OCI-LY7 (cell line): ENCODE results near the gene AGTRAP. TPM values are rescaled to one million over a fixed set of nuclear protein-coding genes. Genes with fewer than 3 reads are reported as not detected.

Source experiments
- BruUV-seq: library from RNA; stranded (reverse); fragments of 400-500 nt; replicated peaks from 2 replicates; lab custom pipeline; 2021; lab: Mats Ljungman, UMichigan
- CTCF ChIA-PET: fragments of 300-600 bp; sonication (Branson Sonifier 250); formaldehyde crosslinking; loops from one replicate; lab custom pipeline; 2022; ENCODE audit warnings: antibody characterized with exemption; ENCODE audit not compliant: unreplicated experiment; lab: Charles Lee
- POLR2A ChIA-PET: fragments of 300-600 bp; sonication (Branson Sonifier 250); formaldehyde crosslinking; loops from one replicate; lab custom pipeline; 2022; ENCODE audit warnings: antibody characterized with exemption; lab: Charles Lee
- DNase-seq: peaks from one replicate; pipeline ENCODE4 v3.0.0-alpha.2; 2015; ENCODE audit warnings: low spot score
- H2AFZ ChIP-seq: fragments of 200-600 bp; sonication (generic), shearing (Covaris generic); 2 replicates; pipeline ENCODE4 v1.6.1; 2014; ENCODE audit warnings: mild to moderate bottlenecking, antibody characterized with exemption, low read length, moderate library complexity
- H3K27ac ChIP-seq: fragments of 200-600 bp; sonication (generic); 2 replicates; pipeline ENCODE4 v1.5.1; 2014; ENCODE audit warnings: mixed run types, low read depth, mild to moderate bottlenecking, moderate library complexity, low read length, inconsistent platforms; ENCODE audit not compliant: poor library complexity, severe bottlenecking
- H3K36me3 ChIP-seq: fragments of 200-600 bp; sonication (generic); 2 replicates; pipeline ENCODE4 v1.6.1; 2014; ENCODE audit warnings: mild to moderate bottlenecking, antibody characterized with exemption, low read length, moderate library complexity, mixed read lengths; ENCODE audit not compliant: insufficient read depth
- H3K4me1 ChIP-seq: fragments of 200-600 bp; sonication (generic); 2 replicates; pipeline ENCODE4 v1.5.1; 2014; ENCODE audit warnings: mild to moderate bottlenecking, low read length; ENCODE audit not compliant: insufficient read depth, poor library complexity, severe bottlenecking
- H3K4me2 ChIP-seq: fragments of 200-600 bp; sonication (generic); 2 replicates; pipeline ENCODE4 v1.6.1; 2014; ENCODE audit warnings: mild to moderate bottlenecking, low read length
- H3K4me3 ChIP-seq: fragments of 200-600 bp; sonication (generic); 2 replicates; pipeline ENCODE4 v1.5.1; 2014; ENCODE audit warnings: mild to moderate bottlenecking, low read depth, low read length; ENCODE audit not compliant: poor library complexity, severe bottlenecking
- H3K79me2 ChIP-seq: fragments of 200-600 bp; sonication (generic); 2 replicates; pipeline ENCODE4 v1.6.1; 2016; ENCODE audit warnings: low read depth, mild to moderate bottlenecking, low read length, moderate library complexity, mixed read lengths; ENCODE audit not compliant: insufficient read depth
- H3K9me2 ChIP-seq: fragments of 200-600 bp; sonication (generic); 2 replicates; pipeline ENCODE4 v1.6.1; 2016; ENCODE audit warnings: mild to moderate bottlenecking, low read length, mixed read lengths; ENCODE audit not compliant: insufficient read depth
- H3K9me3 ChIP-seq: fragments of 200-600 bp; sonication (generic); 2 replicates; pipeline ENCODE4 v1.6.1; 2014; ENCODE audit warnings: mild to moderate bottlenecking, mixed run types, low read length, mixed read lengths
- H4K20me1 ChIP-seq: fragments of 200-600 bp; sonication (generic); 2 replicates; pipeline ENCODE4 v1.6.1; 2014; ENCODE audit warnings: mild to moderate bottlenecking, antibody characterized with exemption, low read length, moderate library complexity, mixed read lengths; ENCODE audit not compliant: insufficient read depth
- EZH2phosphoT487 ChIP-seq: fragments of 200-600 bp; sonication (generic); IDR thresholded peaks from 2 replicates; pipeline ENCODE4 v1.6.1; 2018; ENCODE audit warnings: low read depth, borderline replicate concordance, mild to moderate bottlenecking, mixed run types, antibody characterized with exemption, low read length, moderate library complexity, mixed read lengths
- intact Hi-C: fragments of 100-400 bp; cut with micrococcal nuclease; formaldehyde crosslinking; loops from one replicate; pipeline ENCODE4 v1.10.0; 2022; ENCODE audit not compliant: unreplicated experiment
- total RNA-seq, 2 experiments: library from RNA; depleted of rRNA in 1 of 2; stranded (reverse); fragments of >200 nt in 1 of 2; shearing (Covaris generic) in 1 of 2; gene quantifications; 2 replicates each; pipeline ENCODE4 v1.2.3, GENCODE V29; 2014 to 2022
- TF ChIP-seq, protein P1 (sequence below): fragments of 200-600 bp; sonication (generic); conservative IDR thresholded peaks from 2 replicates; pipeline ENCODE4 v1.5.1; 2014; ENCODE audit warnings: mild to moderate bottlenecking, antibody characterized with exemption, low read length, moderate library complexity, mixed read lengths

Gene AGTRAP
- total RNA-seq, 2 experiments from 2014 or later: 36.1 to 40.0 TPM

DNA sequence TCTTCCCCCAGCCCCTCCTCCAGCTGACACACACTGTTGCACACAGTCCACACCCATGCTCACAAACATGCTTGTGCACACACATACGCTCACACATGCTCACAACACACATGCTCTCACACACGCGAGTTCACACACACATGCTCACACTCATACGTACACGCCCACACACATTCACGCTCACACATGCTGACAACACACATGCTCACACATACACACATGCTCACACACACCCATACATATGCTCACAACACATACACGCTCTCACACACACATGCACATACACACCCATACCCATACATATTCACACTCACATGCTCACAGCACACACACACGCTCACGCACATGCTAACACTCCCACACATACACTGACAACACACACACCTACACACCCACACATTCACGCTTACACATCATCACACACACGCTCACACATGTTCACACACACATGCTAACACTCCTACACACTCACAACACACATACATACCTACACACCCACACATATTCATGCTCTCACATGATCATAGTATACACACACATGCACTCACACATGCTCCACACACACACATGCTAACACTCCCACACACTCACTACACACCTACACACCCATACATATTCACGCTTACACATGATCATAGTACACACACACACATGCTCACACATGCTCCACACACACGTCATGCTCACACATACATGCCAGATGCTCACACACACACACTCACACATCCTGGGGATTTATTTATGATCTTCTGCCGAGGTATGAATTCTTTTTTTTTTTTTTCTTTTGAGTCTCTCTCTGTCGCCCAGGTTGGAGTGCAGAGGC is 33.7 kb upstream of the AGTRAP start:
- BruUV-seq: no TSS peak
- TF ChIP-seq, protein P1, sequence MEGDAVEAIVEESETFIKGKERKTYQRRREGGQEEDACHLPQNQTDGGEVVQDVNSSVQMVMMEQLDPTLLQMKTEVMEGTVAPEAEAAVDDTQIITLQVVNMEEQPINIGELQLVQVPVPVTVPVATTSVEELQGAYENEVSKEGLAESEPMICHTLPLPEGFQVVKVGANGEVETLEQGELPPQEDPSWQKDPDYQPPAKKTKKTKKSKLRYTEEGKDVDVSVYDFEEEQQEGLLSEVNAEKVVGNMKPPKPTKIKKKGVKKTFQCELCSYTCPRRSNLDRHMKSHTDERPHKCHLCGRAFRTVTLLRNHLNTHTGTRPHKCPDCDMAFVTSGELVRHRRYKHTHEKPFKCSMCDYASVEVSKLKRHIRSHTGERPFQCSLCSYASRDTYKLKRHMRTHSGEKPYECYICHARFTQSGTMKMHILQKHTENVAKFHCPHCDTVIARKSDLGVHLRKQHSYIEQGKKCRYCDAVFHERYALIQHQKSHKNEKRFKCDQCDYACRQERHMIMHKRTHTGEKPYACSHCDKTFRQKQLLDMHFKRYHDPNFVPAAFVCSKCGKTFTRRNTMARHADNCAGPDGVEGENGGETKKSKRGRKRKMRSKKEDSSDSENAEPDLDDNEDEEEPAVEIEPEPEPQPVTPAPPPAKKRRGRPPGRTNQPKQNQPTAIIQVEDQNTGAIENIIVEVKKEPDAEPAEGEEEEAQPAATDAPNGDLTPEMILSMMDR: no peak
- TF ChIP-seq EZH2phosphoT487: no peak

GRCh38 chr1:11703357-11704193 is 32.4 kb upstream of the AGTRAP start:
- intact Hi-C loops: no loop called here
- no peak overlapping the region for H3K4me2 ChIP-seq
- ChIA-PET CTCF (no interaction called here), POLR2A (interaction anchor here (1.2 kb wide), 1 partner anchor 19 kb away, joined by 3 read pairs; no protein-coding TSS in a partner anchor)
- no peak for DNase-seq
- TF ChIP-seq, protein P1: no peak
- TF ChIP-seq EZH2phosphoT487: no peak
- H3K79me2 ChIP-seq: no peaks in the 10 kb centered on the region
- no peaks in the 10 kb centered on the region for H3K9me3 ChIP-seq
- no peaks in the 10 kb centered on the region for H3K4me1 ChIP-seq
- no peak overlapping the region for H3K27ac ChIP-seq
- H3K36me3 ChIP-seq: no peaks in the 10 kb centered on the region
- no peak overlapping the region for H2AFZ ChIP-seq
- no TSS peak for BruUV-seq
- no peak overlapping the region for H3K4me3 ChIP-seq
- no peaks in the 10 kb centered on the region for H4K20me1 ChIP-seq
- H3K9me2 ChIP-seq: no peaks in the 10 kb centered on the region

More for the DNA sequence above, 33.7 kb upstream of the AGTRAP start:
- Histone ChIP-seq H3K9me2 (no peaks in the 10 kb centered on the region), H3K9me3 (no peaks in the 10 kb centered on the region), H3K79me2 (no peaks in the 10 kb centered on the region), H3K36me3 (no peaks in the 10 kb centered on the region), H3K27ac (no peak overlapping the region), H4K20me1 (no peaks in the 10 kb centered on the region), H3K4me1 (no peaks in the 10 kb centered on the region), H3K4me2 (no peak overlapping the region), H3K4me3 (no peak overlapping the region), H2AFZ (no peak overlapping the region)
- intact Hi-C loops: no loop called here
- CTCF ChIA-PET: no interaction called here
- DNase-seq: no peak
- POLR2A ChIA-PET: no interaction called here
